ENCODE data around the gene ZNF764. TPM values are rescaled to one million over a fixed set of nuclear protein-coding genes. Genes with fewer than 3 reads are reported as not detected.

ZNF764 gene
- total RNA-seq, 1 donor from 2014 or later = 9.5 TPM

DNA sequence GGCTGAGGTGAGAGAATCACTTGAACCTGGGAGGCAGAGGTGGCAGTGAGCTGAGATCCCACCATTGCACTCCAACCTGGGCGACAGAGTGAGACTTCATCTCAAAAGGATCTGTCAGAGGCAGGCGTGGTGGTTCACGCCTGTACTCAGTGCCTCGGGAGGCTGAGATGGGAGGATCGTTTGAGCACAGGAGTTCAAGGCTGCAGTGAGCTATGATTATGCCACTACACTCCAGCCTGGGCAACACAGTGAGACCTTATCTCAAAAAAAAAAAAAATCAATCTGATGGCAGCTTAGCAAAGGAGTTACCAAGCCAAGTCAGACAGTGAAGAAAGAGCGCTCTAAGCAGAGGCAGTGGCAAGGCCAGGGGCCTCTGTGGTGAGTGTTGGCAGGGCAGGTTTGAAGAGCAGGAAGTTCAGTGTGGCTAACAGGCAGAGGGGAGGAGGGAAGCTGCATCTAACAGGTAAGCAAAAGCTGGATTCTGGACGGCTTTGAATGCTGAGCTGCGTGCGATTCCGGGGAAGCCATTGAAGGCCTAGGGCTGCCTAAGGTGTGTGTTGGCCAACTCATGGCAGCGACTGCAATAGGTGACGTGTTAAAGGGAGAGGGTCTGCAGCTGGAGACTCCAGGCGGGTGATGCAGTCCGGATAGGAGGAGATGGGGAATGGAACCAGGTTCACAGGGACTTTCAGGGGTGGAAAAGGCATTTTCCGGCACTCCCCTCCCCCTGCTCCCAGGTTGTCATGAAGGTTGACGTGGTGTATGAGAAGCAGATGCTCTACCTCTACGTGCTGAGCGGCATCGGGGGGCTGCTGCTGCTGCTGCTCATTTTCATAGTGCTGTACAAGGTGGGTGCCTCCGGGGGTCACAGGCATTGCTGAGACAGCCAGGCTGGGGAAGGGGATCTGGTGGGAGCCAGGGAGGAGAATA lies 38.8 kb downstream of the ZNF764 start:
- no peak for DNase-seq (ENCODE audit: low spot score)
- no peak for ATAC-seq
- intact Hi-C loops (cut with DNase I) = loop anchor here (10.0 kb wide), 1 partner anchor 95 kb away; no protein-coding TSS in a partner anchor

DNA sequence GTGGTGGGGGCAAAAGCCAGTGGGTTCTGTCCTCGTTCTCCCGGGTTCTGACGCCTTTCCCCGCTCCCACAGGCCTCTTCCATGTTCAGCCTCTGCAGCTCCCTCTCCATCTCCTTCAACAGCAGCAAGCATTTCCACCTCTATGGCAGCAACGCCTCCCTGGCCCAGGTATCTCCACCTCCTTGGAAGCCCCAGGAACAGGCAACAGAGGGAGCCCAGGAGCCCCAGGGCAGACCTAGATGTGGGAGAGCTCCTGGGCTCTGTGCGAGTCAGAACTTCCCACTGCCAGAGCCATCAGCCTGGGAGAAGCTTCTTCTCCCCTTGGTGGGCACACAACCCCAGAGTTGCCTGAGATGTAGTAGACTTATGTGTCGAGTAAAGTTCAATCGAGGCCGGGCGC lies 39.6 kb downstream of the ZNF764 start:
- intact Hi-C loops (cut with DNase I) = loop anchor here (10.0 kb wide), 1 partner anchor 94 kb away; no protein-coding TSS in a partner anchor
- ATAC-seq = no peak
- no peak for DNase-seq (ENCODE audit: low spot score)

DNA sequence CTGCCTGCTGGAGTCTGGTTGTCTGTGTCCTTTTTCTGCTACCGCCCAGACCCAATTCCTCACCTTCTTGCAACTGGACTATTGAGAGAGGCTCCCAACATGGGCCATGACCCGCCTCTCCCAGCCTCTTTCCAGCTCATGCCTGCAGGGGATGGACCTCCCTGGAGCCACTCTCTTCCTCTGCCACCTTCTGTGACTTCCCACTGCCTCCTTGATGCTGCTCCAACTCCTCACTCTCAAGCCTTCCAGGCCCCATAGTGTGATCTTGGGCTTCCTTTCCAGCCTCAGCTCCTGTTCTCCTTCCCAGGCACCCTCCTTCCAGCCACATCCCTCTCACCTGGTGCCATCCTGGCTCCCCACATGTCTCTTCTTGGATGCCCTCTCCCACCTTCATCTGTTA lies 42.9 kb downstream of the ZNF764 start:
- intact Hi-C loops (cut with DNase I) = loop anchor here (10.0 kb wide), 1 partner anchor 90 kb away; no protein-coding TSS in a partner anchor
- DNase-seq (ENCODE audit: low spot score) (no peak), ATAC-seq (no peak)

DNA sequence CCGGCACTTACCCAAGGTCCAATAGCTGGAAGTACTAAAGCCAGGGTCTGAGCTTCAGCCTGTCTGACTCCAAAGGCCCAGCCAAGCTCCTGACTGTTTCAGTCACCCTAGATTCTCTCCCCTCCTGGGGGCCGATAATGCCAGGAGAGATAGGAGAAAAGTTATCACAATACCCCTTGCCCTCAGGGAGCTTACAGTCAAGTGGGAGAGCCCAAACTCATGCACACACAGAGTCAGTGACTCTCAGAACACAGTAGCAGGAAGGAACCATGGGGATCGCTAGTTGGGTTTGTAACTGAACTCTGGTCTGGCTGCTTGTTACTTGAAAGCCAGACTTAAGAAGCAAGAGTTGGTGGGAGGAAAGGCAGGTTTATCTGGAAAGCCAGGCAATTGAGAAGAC lies 46.7 kb downstream of the ZNF764 start:
- no peak for DNase-seq (ENCODE audit: low spot score)

DNA sequence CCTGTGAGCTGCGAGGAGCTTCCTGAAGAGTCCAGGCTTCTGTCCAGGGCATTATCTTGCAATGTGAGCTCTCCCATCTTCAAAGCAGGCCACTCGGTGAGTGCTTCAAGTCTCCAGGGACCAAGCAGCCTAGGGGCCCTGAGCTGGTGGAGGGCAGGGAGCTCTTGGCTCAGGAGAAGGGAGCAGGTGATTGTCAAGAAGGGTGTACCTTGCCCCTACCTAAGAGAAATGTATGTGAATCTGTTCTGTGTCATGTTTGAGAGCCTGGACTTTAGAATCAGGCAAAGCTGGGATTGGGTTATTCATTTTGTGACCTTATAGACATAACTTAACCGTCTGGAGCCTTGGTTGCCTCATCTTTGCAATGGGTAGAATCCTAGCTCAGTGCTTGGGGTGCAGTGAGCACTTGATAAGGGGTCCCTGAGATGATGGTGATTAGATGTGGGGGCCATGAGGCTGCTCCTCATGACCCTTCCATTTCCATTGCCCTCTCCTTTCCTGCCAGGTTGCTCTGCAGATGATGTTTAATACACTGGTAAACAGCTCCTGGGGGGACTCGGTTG lies 47.7 kb downstream of the ZNF764 start:
- intact Hi-C loops (cut with DNase I) = loop anchor here (10.0 kb wide), 1 partner anchor 86 kb away; no protein-coding TSS in a partner anchor
- ATAC-seq (no peak), DNase-seq (ENCODE audit: low spot score) (no peak)

More for the DNA sequence above, 46.7 kb downstream of the ZNF764 start:
- ATAC-seq = no peak
- intact Hi-C loops (cut with DNase I) = loop anchor here (10.0 kb wide), 1 partner anchor 87 kb away; no protein-coding TSS in a partner anchor

DNA sequence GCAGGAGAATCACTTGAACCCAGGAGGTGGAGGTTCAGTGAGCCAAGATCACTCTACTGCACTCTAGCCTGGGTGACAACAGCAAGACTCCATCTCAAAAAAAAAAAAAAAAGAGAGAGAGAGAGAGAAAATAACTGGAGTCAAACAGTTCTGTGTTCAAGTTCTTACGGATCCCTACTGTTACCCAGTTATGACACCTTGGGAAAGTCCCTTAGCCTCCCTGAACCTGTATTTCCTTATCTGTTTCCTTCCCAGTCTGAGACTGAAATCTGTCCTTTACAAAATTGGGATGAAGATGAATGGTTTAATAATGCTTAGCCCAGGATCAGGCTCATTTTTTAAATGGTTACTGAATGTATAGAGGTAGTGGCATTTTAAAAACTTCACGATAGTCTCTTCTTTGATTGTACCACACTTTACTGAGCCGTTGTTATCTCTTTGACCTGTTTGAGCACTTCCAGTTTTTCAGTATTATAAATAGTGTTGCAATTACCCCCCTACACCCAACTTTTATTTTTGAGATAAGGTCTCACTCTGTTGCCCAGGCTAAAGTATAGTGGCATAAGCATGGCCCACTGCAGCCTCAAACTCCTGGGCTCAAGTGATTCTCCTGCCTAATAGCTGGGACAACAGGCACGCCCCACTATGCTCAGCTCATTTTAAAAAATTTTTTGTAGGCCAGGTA lies 49.0 kb downstream of the ZNF764 start:
- no peak for ATAC-seq
- intact Hi-C loops (cut with DNase I) = no loop called here

More for the DNA sequence above, 49.0 kb downstream of the ZNF764 start:
- DNase-seq (ENCODE audit: low spot score) = no peak

Small RNA genes within 50 kb of the gene (microRNA-seq; reads per million reads assigned to microRNA genes)
- not detected for gene MIR4518

Other genes starting within 250 kb of the ZNF764 start
- 49.8 TPM for gene CD2BP2, start 203.1 kb downstream of the ZNF764 start, total RNA-seq
- gene TBC1D10B, start 187.9 kb downstream of the ZNF764 start, total RNA-seq = 39.6 TPM
- not detected for gene MYL11, start 183.6 kb downstream of the ZNF764 start, total RNA-seq
- gene SEPTIN1, start 175.8 kb downstream of the ZNF764 start, total RNA-seq = 7.2 TPM
- gene ZNF48, start 163.0 kb downstream of the ZNF764 start, total RNA-seq = 6.7 TPM
- 7.5 TPM for gene ZNF771, start 150.8 kb downstream of the ZNF764 start, total RNA-seq
- 20.4 TPM for gene DCTPP1, start 128.3 kb downstream of the ZNF764 start, total RNA-seq
- 25.2 TPM for gene SEPHS2, start 112.5 kb downstream of the ZNF764 start, total RNA-seq
- 14.5 TPM for gene ITGAL, start 85.6 kb downstream of the ZNF764 start, total RNA-seq
- 30.3 TPM for gene ZNF768, start 31.8 kb downstream of the ZNF764 start, total RNA-seq
- 12.7 TPM for gene ZNF747, start 23.5 kb downstream of the ZNF764 start, total RNA-seq
- 13.6 TPM for gene ZNF688, start 13.3 kb upstream of the ZNF764 start, total RNA-seq
- 26.3 TPM for gene ZNF785, start 27.3 kb upstream of the ZNF764 start, total RNA-seq
- gene ZNF689, start 52.0 kb upstream of the ZNF764 start, total RNA-seq = 7.1 TPM
- gene PRR14, start 92.6 kb upstream of the ZNF764 start, total RNA-seq = 45.7 TPM
- 57.1 TPM for gene FBRS, start 100.1 kb upstream of the ZNF764 start, total RNA-seq
- gene SRCAP, start 140.8 kb upstream of the ZNF764 start, total RNA-seq = 59.3 TPM
- 21.3 TPM for gene PHKG2, start 190.1 kb upstream of the ZNF764 start, total RNA-seq
- gene CFAP119, start 203.7 kb upstream of the ZNF764 start, total RNA-seq = 5.5 TPM
- 92.9 TPM for gene RNF40, start 203.9 kb upstream of the ZNF764 start, total RNA-seq
- 14.0 TPM for gene ZNF629, start 228.8 kb upstream of the ZNF764 start, total RNA-seq

Data from sciatic nerve (tissue), 2 donors.